HUES64 (cell line): ENCODE data around the gene SLC7A4.
A peak's percentile ranks its signal among the peaks of the same experiment; 100 is the strongest.

Experiments used
- H3K27ac ChIP-seq: 2 replicates; pipeline ENCODE4 v1.7.0; 2013; ENCODE audit warnings: low read depth, low read length, inconsistent platforms
- H3K27me3 ChIP-seq: 2 replicates; pipeline ENCODE4 v1.6.1; 2013; ENCODE audit warnings: mild to moderate bottlenecking, low read length; ENCODE audit not compliant: insufficient read depth
- H3K36me3 ChIP-seq: 2 replicates; pipeline ENCODE4 v1.6.1; 2013; ENCODE audit warnings: mild to moderate bottlenecking, low read length; ENCODE audit not compliant: insufficient read depth
- H3K4me1 ChIP-seq: 2 replicates; pipeline ENCODE4 v1.6.1; 2013; ENCODE audit warnings: mild to moderate bottlenecking, low read length, moderate library complexity; ENCODE audit not compliant: insufficient read depth
- H3K4me3 ChIP-seq: 2 replicates; pipeline ENCODE4 v1.5.1; 2013; ENCODE audit warnings: mild to moderate bottlenecking, low read length, moderate library complexity
- H3K9ac ChIP-seq: 2 replicates; pipeline ENCODE4 v1.6.1; 2013; ENCODE audit warnings: mild to moderate bottlenecking, low read depth, low read length
- H3K9me3 ChIP-seq: 2 replicates; pipeline ENCODE4 v1.6.1; 2013; ENCODE audit warnings: low read depth, low read length; ENCODE audit not compliant: insufficient read depth
- WGBS: fragments of 150-250, 120-280 bp; methylation state at CpG from one replicate; pipeline ENCODE4 v1.1.7; 2013; ENCODE audit warnings: missing lambda C conversion rate; 5-methylcytosine and 5-hydroxymethylcytosine counted together

Gene SLC7A4

DNA sequence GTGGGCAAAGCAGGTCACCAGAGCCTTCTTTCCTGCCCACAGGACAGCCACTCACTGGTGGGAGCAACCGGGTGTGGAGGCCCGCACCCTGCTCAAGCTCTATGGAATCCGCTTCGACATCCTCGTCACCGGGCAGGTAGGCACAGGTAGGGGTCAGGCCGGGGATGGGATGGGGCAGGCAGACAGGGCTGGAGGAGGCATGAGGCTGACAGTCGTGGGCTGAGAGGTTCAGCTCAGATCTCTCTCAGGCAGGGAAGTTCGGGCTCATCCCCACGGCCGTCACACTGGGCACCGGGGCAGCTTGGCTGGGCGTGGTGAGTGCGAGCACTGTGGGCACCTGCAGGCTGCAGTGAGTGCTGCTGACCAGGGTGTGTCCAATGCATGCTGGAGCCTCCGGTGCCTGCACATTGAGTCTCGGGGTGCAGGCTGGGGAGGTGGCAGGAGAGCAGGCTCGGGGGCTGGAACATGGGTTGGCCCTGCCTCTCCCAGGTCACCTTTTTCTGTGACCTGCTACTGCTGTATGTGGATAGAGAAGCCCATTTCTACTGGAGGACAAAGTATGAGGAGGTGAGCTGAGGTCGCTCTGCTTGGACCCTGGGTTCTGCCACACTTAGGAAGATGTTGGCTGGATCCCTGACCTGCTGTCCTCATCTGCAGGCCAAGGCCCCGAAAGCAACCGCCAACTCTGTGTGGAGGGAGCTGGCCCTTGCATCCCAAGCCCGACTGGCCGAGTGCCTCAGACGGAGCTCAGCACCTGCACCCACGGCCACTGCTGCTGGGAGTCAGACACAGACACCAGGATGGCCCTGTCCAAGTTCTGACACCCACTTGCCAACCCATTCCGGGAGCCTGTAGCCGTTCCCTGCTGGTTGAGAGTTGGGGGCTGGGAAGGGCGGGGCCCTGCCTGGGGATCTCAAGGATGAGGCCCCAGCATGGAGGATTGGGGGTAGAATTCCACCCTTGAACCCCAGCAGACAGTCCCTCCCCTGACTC lies 6.3 kb downstream of the SLC7A4 start:
- H3K4me1 ChIP-seq: no peaks in the 10 kb centered on the region

DNA sequence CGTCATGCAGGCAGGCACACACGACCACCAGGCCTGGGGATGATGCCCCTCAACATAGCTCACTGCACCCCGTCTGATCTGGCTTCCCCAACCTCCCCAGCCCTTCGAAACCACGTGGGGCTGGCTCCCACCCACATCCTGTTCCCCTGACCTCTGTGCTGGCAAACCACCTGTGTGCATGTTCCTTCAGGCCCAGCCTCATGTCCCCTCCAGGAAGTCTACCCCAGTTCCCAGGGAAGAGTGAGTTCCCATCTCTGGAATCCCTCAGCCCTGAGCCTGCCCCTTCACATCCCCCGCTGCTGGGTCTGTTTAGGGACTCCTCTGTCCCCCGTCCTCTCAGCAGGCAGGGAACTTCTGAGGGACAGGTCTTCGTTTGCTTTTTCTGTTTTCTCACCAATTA lies 7.1 kb downstream of the SLC7A4 start:
- no peaks in the 10 kb centered on the region for H3K4me1 ChIP-seq
- H3K9me3 ChIP-seq: no peaks in the 10 kb centered on the region
- H3K27ac ChIP-seq: no peak overlapping the region
- H3K9ac ChIP-seq: no peak overlapping the region
- H3K27me3 ChIP-seq: no peaks in the 10 kb centered on the region
- H3K4me3 ChIP-seq: no peak overlapping the region
- 74% methylated on average over 8 of the region's 8 CpGs for WGBS
- H3K36me3 ChIP-seq: no peaks in the 10 kb centered on the region

More for the DNA sequence above, 6.3 kb downstream of the SLC7A4 start:
- H3K27ac ChIP-seq: no peak overlapping the region
- no peaks in the 10 kb centered on the region for H3K36me3 ChIP-seq
- 91% methylated on average over 27 of the region's 27 CpGs for WGBS
- no peak overlapping the region for H3K4me3 ChIP-seq
- no peak overlapping the region for H3K9ac ChIP-seq
- no peaks in the 10 kb centered on the region for H3K9me3 ChIP-seq
- peaks cover 5% of the 10 kb centered on the region for H3K27me3 ChIP-seq

DNA sequence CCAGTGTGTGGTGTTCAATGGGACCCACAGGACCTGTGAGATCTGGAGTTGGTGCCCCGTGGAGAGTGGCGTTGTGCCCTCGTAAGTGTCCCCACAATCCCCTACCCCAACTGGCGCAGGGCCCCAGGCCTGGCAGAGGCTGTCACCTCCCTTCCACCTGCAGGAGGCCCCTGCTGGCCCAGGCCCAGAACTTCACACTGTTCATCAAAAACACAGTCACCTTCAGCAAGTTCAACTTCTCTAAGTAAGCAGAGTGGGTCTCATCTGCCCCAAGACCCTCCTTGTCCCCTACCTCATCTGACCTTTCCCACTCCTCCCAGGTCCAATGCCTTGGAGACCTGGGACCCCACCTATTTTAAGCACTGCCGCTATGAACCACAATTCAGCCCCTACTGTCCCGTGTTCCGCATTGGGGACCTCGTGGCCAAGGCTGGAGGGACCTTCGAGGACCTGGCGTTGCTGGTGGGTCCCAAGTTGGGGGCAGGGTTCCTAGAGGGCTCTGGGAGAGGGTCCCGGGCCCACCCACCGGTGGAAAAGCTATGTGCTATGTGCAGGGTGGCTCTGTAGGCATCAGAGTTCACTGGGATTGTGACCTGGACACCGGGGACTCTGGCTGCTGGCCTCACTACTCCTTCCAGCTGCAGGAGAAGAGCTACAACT lies 9.3 kb downstream of the SLC7A4 start:
- no peaks in the 10 kb centered on the region for H3K27me3 ChIP-seq
- no peaks in the 10 kb centered on the region for H3K9me3 ChIP-seq
- H3K27ac ChIP-seq: no peak overlapping the region
- no peaks in the 10 kb centered on the region for H3K36me3 ChIP-seq
- H3K4me3 ChIP-seq: no peak overlapping the region
- H3K9ac ChIP-seq: no peak overlapping the region
- no peaks in the 10 kb centered on the region for H3K4me1 ChIP-seq
- WGBS: 90% methylated on average over 13 of the region's 13 CpGs

DNA sequence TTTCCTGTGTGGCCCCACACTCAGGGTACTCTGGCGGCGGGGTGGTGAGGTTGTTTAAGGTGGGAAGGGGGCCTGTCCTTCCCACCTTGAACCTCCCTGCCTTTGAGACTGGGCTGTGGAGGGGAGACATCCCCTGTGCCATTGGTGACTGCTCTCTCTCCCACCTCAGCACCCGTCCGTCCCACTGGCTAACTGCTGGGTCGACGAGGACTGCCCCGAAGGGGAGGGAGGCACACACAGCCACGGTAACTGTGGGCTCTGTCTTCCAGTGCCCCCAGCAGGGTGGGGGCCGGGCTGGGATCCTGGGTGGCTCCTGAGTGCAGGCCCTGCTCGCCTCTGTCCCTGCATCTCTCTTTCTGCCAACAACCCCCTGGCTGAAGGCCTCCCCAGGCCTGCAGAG lies 9.9 kb downstream of the SLC7A4 start:
- Histone ChIP-seq H3K9me3 (no peaks in the 10 kb centered on the region), H3K36me3 (no peaks in the 10 kb centered on the region), H3K27me3 (no peaks in the 10 kb centered on the region), H3K4me3 (no peak overlapping the region), H3K27ac (no peak overlapping the region), H3K4me1 (no peaks in the 10 kb centered on the region), H3K9ac (no peak overlapping the region)
- 83% methylated on average over 8 of the region's 10 CpGs for WGBS

DNA sequence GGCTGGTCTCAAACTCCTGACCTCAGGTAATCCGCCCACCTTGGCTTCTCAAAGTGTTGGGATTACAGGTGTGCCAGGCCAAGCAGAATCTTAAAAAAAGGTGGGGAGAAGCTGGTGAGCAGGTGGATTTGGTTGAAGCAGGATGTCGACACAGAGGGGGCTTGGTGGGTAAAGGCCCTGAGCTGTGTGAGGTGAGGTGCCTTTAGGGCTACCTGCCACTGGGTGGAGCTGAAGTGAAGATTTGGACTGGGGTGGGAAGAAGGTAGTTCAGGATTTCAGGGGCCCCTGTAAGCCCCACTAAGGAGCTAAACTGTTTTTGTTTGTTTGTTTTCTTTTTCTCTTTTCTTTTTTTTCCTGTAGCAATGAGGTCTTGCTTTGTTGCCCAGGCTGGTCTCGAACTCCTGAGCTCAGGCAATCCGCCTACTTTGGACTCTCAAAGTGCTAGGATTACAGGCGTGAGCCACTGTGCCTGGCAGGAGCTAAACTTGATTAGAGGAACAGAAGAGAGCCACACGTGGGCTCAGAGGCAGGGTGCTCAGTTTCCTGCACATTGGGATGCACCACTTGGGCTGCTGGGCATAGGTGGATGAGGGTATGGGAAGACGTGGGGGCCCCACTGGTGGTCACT lies 11.4 kb downstream of the SLC7A4 start:
- no peak overlapping the region for H3K27ac ChIP-seq
- 76% methylated on average over 7 of the region's 7 CpGs for WGBS
- no peaks in the 10 kb centered on the region for H3K4me1 ChIP-seq
- H3K36me3 ChIP-seq: no peaks in the 10 kb centered on the region
- no peaks in the 10 kb centered on the region for H3K9me3 ChIP-seq
- H3K4me3 ChIP-seq: no peak overlapping the region
- H3K9ac ChIP-seq: no peak overlapping the region
- no peaks in the 10 kb centered on the region for H3K27me3 ChIP-seq

DNA sequence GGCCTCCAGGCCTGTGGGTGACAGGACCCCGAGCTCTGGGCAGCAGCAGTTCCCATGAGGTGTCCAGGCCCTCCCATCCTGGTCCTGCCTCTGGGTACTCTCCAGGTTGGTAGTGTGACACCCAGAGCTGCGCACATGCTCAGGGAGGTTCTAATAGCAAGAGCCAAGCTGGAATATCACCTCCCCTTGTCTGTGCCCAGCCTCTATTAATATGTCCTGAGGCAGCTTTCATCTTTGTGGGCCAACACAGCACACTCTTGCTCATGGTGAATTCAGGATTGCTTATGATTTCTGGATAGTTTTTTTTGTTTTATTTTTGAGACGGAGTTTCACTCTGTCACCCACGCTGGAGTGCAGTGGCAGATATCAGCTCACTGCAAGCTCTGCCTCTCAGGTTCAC lies 14.0 kb downstream of the SLC7A4 start:
- Histone ChIP-seq H3K36me3 (no peaks in the 10 kb centered on the region), H3K4me3 (no peak overlapping the region)

DNA sequence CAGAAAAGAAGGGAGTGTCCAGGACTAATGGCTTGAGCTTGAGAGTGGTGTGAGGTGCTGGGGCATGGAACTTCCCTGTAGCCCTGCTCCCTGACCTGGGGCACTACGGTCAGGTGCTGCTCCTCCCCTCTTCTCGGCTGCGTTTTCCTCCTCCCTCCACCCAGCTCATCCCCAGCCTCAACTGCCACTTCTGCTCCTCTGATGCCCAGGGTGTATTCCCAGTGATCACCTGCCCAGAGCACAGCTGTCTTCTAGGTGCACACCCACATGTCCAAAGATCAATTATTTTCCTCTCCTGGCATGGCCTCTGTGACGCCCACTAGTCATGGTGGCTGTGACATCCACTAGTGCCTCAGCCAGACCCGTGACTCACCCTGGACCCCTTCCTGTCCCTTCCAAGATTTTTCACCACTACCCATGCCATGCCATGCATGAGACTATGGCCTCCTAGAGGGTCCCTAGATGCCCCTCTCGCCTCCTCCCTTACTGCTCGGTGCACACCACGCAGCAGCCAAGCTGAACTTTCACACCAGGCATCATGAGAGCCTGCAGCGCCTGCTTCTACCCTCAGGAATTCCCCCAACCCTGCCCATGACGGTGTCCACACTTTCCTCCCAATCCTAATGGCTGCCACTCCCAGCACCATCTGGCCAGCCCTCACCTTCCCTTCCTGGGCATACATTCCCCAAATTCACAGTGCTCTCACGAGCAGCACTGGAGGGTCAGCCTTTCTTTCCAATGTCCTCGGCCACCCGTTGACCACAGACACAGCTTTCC lies 15.5 kb downstream of the SLC7A4 start:
- Histone ChIP-seq H3K27me3 (no peaks in the 10 kb centered on the region), H3K9me3 (no peaks in the 10 kb centered on the region), H3K27ac (no peak overlapping the region), H3K36me3 (no peaks in the 10 kb centered on the region), H3K9ac (no peak overlapping the region), H3K4me1 (peaks cover 12% of the 10 kb centered on the region; the same call in 1 of the 2 replicates), H3K4me3 (no peak overlapping the region)
- 84% methylated on average over 13 of the region's 13 CpGs for WGBS

More for the DNA sequence above, 14.0 kb downstream of the SLC7A4 start:
- Histone ChIP-seq H3K4me1 (peaks cover 9% of the 10 kb centered on the region; the same call in 1 of the 2 replicates), H3K9me3 (no peaks in the 10 kb centered on the region), H3K9ac (no peak overlapping the region), H3K27ac (no peak overlapping the region), H3K27me3 (no peaks in the 10 kb centered on the region)
- 96% methylated on average over 4 of the region's 4 CpGs for WGBS

DNA sequence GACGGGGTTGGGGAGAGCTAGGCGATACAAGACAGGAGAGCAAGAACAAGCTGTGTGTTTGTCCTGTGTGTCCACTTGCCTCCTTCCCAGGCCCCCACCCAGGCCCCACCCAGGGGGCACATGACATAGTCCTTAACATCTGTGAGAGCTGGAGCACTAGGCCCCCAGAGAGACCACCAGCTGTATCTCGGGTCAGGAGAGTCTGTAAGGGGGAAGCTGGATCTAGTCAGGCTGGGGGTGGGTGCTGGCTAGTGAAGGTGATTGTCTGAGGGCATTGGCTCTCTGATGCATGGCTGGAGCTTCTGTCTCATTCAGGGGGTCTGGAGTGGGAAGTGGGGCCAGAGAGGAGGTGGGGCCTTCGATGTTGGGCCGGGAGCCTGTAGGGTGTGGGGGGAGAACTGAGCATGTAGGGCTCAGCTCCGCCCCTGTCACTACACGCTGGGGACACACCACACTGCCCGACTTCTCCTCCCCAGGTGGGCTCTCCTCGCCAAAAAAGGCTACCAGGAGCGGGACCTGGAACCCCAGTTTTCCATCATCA lies 16.8 kb downstream of the SLC7A4 start:
- 85% methylated on average over 10 of the region's 10 CpGs for WGBS
- H3K27me3 ChIP-seq: no peaks in the 10 kb centered on the region
- H3K27ac ChIP-seq: no peak overlapping the region
- H3K9me3 ChIP-seq: no peaks in the 10 kb centered on the region
- no peak overlapping the region for H3K4me3 ChIP-seq
- no peak overlapping the region for H3K9ac ChIP-seq
- H3K4me1 ChIP-seq: peaks cover 12% of the 10 kb centered on the region; the same call in 1 of the 2 replicates
- H3K36me3 ChIP-seq: no peaks in the 10 kb centered on the region

DNA sequence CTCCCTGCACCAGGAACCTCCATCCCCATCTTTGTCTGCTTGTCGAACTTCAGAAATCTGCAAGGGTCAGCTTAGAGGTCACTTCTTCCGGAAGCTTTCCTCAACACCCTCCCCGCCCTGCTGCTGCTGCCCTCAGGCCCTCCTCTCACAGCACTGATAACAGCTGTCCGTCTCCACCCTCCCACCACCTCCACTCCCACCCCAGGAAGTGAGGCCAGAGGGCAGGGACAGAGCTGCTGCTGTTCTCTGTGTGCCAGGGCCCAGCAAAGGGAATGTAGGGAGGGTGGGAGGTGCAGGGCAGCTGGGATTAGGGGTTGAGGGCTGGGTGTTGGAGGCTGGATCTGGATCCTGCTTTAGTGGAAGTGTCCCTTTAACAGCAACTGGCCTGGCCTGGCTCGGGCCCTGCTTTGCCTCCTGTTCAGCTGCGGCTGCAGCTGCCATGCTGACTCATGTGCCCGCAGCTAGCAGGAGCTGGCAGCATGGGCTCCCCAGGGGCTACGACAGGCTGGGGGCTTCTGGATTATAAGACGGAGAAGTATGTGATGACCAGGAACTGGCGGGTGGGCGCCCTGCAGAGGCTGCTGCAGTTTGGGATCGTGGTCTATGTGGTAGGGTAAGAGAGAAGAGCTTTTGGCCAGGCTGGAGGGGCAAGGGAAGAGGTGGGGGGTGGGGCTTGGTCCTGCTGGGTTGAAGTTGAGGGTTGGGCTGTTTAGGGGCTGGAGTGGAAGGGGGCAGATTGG lies 17.5 kb downstream of the SLC7A4 start, which contains the start of gene P2RX6:
Gene P2RX6, plus strand, starts transcription at position 440 of the 740 bp plus-strand sequence. Its CDS starts 10 bp downstream, at position 450.
- peak within 1 kb of the TSS; percentile 46; the same call in 1 of the 2 replicates for H3K9ac ChIP-seq
- H3K27ac ChIP-seq: peak within 1 kb of the TSS; percentile 62
- H3K9me3 ChIP-seq: no peaks in the 10 kb centered on the region
- peaks cover 15% of the 10 kb centered on the region for H3K4me1 ChIP-seq
- no peaks in the 10 kb centered on the region for H3K27me3 ChIP-seq
- 44% methylated on average over 12 of the region's 12 CpGs for WGBS
- H3K36me3 ChIP-seq: no peaks in the 10 kb centered on the region
- peak within 1 kb of the TSS; percentile 73 for H3K4me3 ChIP-seq
